Loucy (cell line): ENCODE results near the gene PKP2.

Experiments
- H2AFZ ChIP-seq: fragments of 200-600 bp; sonication (generic); 2 replicates; pipeline ENCODE4 v1.6.0; 2016; ENCODE audit warnings: antibody characterized with exemption, mild to moderate bottlenecking, low read length, moderate library complexity
- H3F3A ChIP-seq: fragments of 200-600 bp; 2 replicates; pipeline ENCODE4 v1.6.0; 2016; ENCODE audit warnings: antibody characterized with exemption, low read depth, mild to moderate bottlenecking
- H3K27me3 ChIP-seq: fragments of 200-600 bp; sonication (generic); 2 replicates; pipeline ENCODE4 v1.6.1; 2014; ENCODE audit warnings: low read length, mild to moderate bottlenecking; ENCODE audit not compliant: insufficient read depth, poor library complexity, severe bottlenecking
- H3K36me3 ChIP-seq: fragments of 200-600 bp; sonication (generic); 2 replicates; pipeline ENCODE4 v1.6.1; 2016; ENCODE audit warnings: low read length; ENCODE audit not compliant: insufficient read depth
- H3K4me1 ChIP-seq: fragments of 200-600 bp; sonication (generic); 2 replicates; pipeline ENCODE4 v1.5.1; 2014; ENCODE audit warnings: low read length, mild to moderate bottlenecking; ENCODE audit not compliant: insufficient read depth, poor library complexity, severe bottlenecking
- H3K4me2 ChIP-seq: fragments of 200-600 bp; sonication (generic); 2 replicates; pipeline ENCODE4 v1.6.0; 2014; ENCODE audit warnings: antibody characterized with exemption, low read length, low read depth, mild to moderate bottlenecking; ENCODE audit not compliant: poor library complexity, severe bottlenecking
- H3K4me3 ChIP-seq: fragments of 200-600 bp; sonication (generic); 2 replicates; pipeline ENCODE4 v1.5.1; 2014; ENCODE audit warnings: low read length, mild to moderate bottlenecking, mixed read lengths; ENCODE audit not compliant: poor library complexity, severe bottlenecking
- H3K79me2 ChIP-seq: fragments of 200-600 bp; sonication (generic); 2 replicates; pipeline ENCODE4 v1.6.1; 2014; ENCODE audit warnings: low read length; ENCODE audit not compliant: insufficient read depth
- H3K9ac ChIP-seq: fragments of 200-600 bp; sonication (generic); 2 replicates; pipeline ENCODE4 v1.6.0; 2014; ENCODE audit warnings: mild to moderate bottlenecking, low read depth, low read length, moderate library complexity; ENCODE audit not compliant: poor library complexity, severe bottlenecking
- H3K9me2 ChIP-seq: fragments of 200-600 bp; sonication (generic); replicated peaks from 2 replicates; pipeline ENCODE4 v1.6.1; 2016; ENCODE audit warnings: low read depth, low read length, mixed read lengths
- H3K9me3 ChIP-seq: fragments of 200-600 bp; sonication (generic); 2 replicates; pipeline ENCODE4 v1.6.1; 2014; ENCODE audit warnings: mild to moderate bottlenecking, antibody characterized with exemption, low read length, low read depth; ENCODE audit not compliant: insufficient read depth
- H4K20me1 ChIP-seq: fragments of 200-600 bp; sonication (generic); 2 replicates; pipeline ENCODE4 v1.6.0; 2014; ENCODE audit warnings: antibody characterized with exemption, low read length, mild to moderate bottlenecking; ENCODE audit not compliant: insufficient read depth, poor library complexity, severe bottlenecking
- EZH2phosphoT487 ChIP-seq: fragments of 200-600 bp; IDR thresholded peaks from 2 replicates; pipeline ENCODE4 v1.6.1; 2018; ENCODE audit warnings: antibody characterized with exemption, mild to moderate bottlenecking, moderate library complexity, borderline replicate concordance
- TF ChIP-seq, protein P1 (sequence below): fragments of 200-600 bp; sonication (generic); conservative IDR thresholded peaks from 2 replicates; pipeline ENCODE4 v1.5.1; 2014; ENCODE audit warnings: mild to moderate bottlenecking, antibody characterized with exemption, low read length

PKP2 gene

DNA sequence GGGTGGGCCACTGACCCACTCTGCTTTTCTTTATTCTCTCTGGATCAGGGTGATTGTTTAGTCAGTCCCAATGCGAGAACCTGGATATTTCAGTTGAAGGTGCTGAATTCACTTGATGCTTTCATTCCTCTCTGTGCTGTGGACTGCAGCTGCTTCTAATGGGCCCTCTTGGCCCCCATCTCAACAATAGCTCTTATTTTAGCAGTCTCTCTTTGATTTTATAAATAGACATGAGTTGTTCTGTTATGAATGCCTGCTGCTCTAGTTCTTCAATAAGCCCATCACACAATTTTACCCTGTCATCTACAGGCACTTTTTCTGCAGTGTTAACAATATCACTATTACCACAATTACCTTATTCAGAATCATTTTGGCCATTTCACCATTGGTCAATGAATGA lies 86.7 kb downstream of the PKP2 start:
- H3K9me2 ChIP-seq: no peaks in the 10 kb centered on the region
- H2AFZ ChIP-seq: no peak overlapping the region
- no peaks in the 10 kb centered on the region for H4K20me1 ChIP-seq
- H3K4me2 ChIP-seq: no peak overlapping the region
- H3K79me2 ChIP-seq: no peaks in the 10 kb centered on the region
- no peaks in the 10 kb centered on the region for H3K36me3 ChIP-seq
- no peak for TF ChIP-seq EZH2phosphoT487
- TF ChIP-seq, protein P1, sequence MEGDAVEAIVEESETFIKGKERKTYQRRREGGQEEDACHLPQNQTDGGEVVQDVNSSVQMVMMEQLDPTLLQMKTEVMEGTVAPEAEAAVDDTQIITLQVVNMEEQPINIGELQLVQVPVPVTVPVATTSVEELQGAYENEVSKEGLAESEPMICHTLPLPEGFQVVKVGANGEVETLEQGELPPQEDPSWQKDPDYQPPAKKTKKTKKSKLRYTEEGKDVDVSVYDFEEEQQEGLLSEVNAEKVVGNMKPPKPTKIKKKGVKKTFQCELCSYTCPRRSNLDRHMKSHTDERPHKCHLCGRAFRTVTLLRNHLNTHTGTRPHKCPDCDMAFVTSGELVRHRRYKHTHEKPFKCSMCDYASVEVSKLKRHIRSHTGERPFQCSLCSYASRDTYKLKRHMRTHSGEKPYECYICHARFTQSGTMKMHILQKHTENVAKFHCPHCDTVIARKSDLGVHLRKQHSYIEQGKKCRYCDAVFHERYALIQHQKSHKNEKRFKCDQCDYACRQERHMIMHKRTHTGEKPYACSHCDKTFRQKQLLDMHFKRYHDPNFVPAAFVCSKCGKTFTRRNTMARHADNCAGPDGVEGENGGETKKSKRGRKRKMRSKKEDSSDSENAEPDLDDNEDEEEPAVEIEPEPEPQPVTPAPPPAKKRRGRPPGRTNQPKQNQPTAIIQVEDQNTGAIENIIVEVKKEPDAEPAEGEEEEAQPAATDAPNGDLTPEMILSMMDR: no peak
- H3K4me1 ChIP-seq: no peaks in the 10 kb centered on the region
- no peaks in the 10 kb centered on the region for H3K27me3 ChIP-seq
- no peak overlapping the region for H3K9ac ChIP-seq
- no peaks in the 10 kb centered on the region for H3K9me3 ChIP-seq
- H3K4me3 ChIP-seq: no peak overlapping the region
- H3F3A ChIP-seq: no peaks in the 10 kb centered on the region

DNA sequence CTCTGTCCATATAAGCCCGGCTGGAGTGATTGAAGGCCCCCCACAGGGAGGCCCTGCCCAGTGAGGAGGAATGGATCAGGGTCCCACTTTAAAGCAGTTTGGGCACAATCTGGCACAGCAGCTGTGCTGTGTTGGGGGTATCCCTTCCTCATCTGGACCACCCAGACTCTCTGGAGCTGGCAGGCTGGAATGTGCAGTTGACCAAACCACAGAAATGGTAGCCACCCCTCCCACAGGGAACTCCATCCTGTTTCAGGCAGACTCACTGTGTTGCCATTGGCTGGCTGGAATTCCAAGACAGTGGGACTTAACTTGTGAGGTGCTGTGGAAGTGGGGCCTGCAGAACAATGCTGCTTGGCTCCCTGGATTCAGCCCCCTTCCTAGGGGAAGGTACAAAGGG lies 87.4 kb downstream of the PKP2 start:
- Histone ChIP-seq H3K4me1 (no peaks in the 10 kb centered on the region), H3K4me3 (no peak overlapping the region), H3K4me2 (no peak overlapping the region), H3K9me3 (no peaks in the 10 kb centered on the region), H3K9me2 (no peaks in the 10 kb centered on the region), H3K27me3 (no peaks in the 10 kb centered on the region), H4K20me1 (no peaks in the 10 kb centered on the region), H3K9ac (no peak overlapping the region), H3K36me3 (no peaks in the 10 kb centered on the region), H2AFZ (no peak overlapping the region), H3F3A (no peaks in the 10 kb centered on the region), H3K79me2 (no peaks in the 10 kb centered on the region)
- no peak for TF ChIP-seq EZH2phosphoT487
- TF ChIP-seq, protein P1: no peak

DNA sequence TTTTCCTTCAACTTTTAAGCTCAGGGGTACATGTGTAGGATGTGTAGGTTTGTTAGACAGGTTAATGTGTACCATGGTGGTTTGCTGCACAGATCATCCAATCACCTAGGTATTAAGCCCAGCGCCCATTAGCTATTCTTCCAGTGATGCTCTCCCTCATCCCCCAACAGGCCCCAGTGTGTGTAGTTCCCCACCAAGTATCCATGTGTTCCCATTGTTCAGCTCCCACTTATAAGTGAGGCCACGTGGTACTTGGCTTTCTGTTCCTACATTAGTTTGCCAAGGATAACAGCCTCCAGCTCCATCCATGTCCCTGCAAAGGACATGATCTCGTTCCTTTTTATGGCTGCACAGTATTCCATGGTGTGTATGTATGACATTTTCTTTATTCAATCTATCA lies 92.3 kb downstream of the PKP2 start:
- no peaks in the 10 kb centered on the region for H3K4me1 ChIP-seq
- no peak overlapping the region for H3K4me2 ChIP-seq
- H3K4me3 ChIP-seq: no peak overlapping the region
- H3K79me2 ChIP-seq: no peaks in the 10 kb centered on the region
- no peak for TF ChIP-seq EZH2phosphoT487
- TF ChIP-seq, protein P1: no peak
- no peaks in the 10 kb centered on the region for H3K9me3 ChIP-seq
- no peaks in the 10 kb centered on the region for H3K36me3 ChIP-seq
- H2AFZ ChIP-seq: no peak overlapping the region
- no peaks in the 10 kb centered on the region for H4K20me1 ChIP-seq
- H3K9me2 ChIP-seq: no peaks in the 10 kb centered on the region
- no peak overlapping the region for H3K9ac ChIP-seq
- no peaks in the 10 kb centered on the region for H3F3A ChIP-seq
- H3K27me3 ChIP-seq: no peaks in the 10 kb centered on the region
